Measurements from ENCODE around the gene TBC1D2.

Gene TBC1D2

GRCh38 chr9:98157372-98157771, 98.1 kb downstream of the TBC1D2 start:
- no peak for DNase-seq (ENCODE audit: extremely low read depth, low read depth)
- no peak for TF ChIP-seq CTCF (IDR thresholded peaks at IDR 0.05; ENCODE audit: low read depth, low read length)

- no peak for DNase-seq (ENCODE audit: extremely low read depth, low read depth)
- TF ChIP-seq CTCF (IDR thresholded peaks at IDR 0.05; ENCODE audit: low read depth, low read length) = no peak
Observed at GRCh38 chr9:98154678-98155077, 100.8 kb downstream of the TBC1D2 start.

GRCh38 chr9:98152526-98152925, 102.9 kb downstream of the TBC1D2 start:
- DNase-seq (ENCODE audit: extremely low read depth, low read depth) = no peak
- TF ChIP-seq CTCF (IDR thresholded peaks at IDR 0.05; ENCODE audit: low read depth, low read length) = no peak

- no peak for DNase-seq (ENCODE audit: extremely low read depth, low read depth)
- no peak for TF ChIP-seq CTCF (IDR thresholded peaks at IDR 0.05; ENCODE audit: low read depth, low read length)
Observed at GRCh38 chr9:98150721-98151120, 104.7 kb downstream of the TBC1D2 start.

- TF ChIP-seq CTCF (IDR thresholded peaks at IDR 0.05; ENCODE audit: low read depth, low read length) = no peak
- no peak for DNase-seq (ENCODE audit: extremely low read depth, low read depth)
Observed at GRCh38 chr9:98150164-98150563, 105.3 kb downstream of the TBC1D2 start.

GRCh38 chr9:98149422-98149821, 106.0 kb downstream of the TBC1D2 start:
- no peak for TF ChIP-seq CTCF (IDR thresholded peaks at IDR 0.05; ENCODE audit: low read depth, low read length)
- no peak for DNase-seq (ENCODE audit: extremely low read depth, low read depth)
